ENCODE results near the gene AHDC1. TPM values are rescaled to one million over a fixed set of nuclear protein-coding genes. Genes with fewer than 3 reads are reported as not detected.
A peak's percentile ranks its signal among the peaks of the same experiment; 100 is the strongest.

Gene AHDC1
- total and polyA plus RNA-seq, 2 experiments from 2014 or later: 13.3 to 14.4 TPM

- WGBS (ENCODE audit: low lambda C conversion rate, missing lambda C conversion rate): 68% methylated on average over 4 of the region's 4 CpGs
- H3K9me3 ChIP-seq (ENCODE audit: low read depth): no peaks in the 10 kb centered on the region
- no peak for DNase-seq (ENCODE audit: low spot score)
- H3K9me2 ChIP-seq (replicated peaks; ENCODE audit: insufficient read depth): no peaks in the 10 kb centered on the region
- H3K4me2 ChIP-seq: peak overlapping the region; percentile 57
- no peak overlapping the region for H2AFZ ChIP-seq
- no peaks in the 10 kb centered on the region for H3K36me3 ChIP-seq (replicated peaks; ENCODE audit: insufficient read depth, low read depth)
- H3K79me2 ChIP-seq: peaks cover 96% of the 10 kb centered on the region
- TF ChIP-seq CTCF (IDR thresholded peaks at IDR 0.05; ENCODE audit: poor library complexity) (no peak), EZH2phosphoT487 (IDR thresholded peaks at IDR 0.05; ENCODE audit: low read depth, severe bottlenecking, unreplicated experiment) (no peak)
- H3K27ac ChIP-seq: peak overlapping the region; percentile 94
- peaks cover 98% of the 10 kb centered on the region for H3K4me1 ChIP-seq (ENCODE audit: insufficient read depth)
- H3K4me3 ChIP-seq: no peak overlapping the region
- H4K20me1 ChIP-seq (ENCODE audit: insufficient read depth, poor library complexity, severe bottlenecking): peaks cover 31% of the 10 kb centered on the region
- H3K27me3 ChIP-seq: no peaks in the 10 kb centered on the region
Measured at GRCh38 chr1:27563341-27563590, 40.7 kb downstream of the AHDC1 start.

- WGBS (ENCODE audit: low lambda C conversion rate, missing lambda C conversion rate): 74% methylated on average over 18 of the region's 18 CpGs
- peak overlapping the region; percentile 94 for H3K27ac ChIP-seq
- H3K9me2 ChIP-seq (replicated peaks; ENCODE audit: insufficient read depth): no peaks in the 10 kb centered on the region
- peak; percentile 7 for DNase-seq (ENCODE audit: low spot score)
- no peaks in the 10 kb centered on the region for H3K36me3 ChIP-seq (replicated peaks; ENCODE audit: insufficient read depth, low read depth)
- TF ChIP-seq EZH2 (IDR thresholded peaks at IDR 0.05; ENCODE audit: borderline replicate concordance): no peak
- no peak for TF ChIP-seq CTCF (IDR thresholded peaks at IDR 0.05; ENCODE audit: poor library complexity)
- TF ChIP-seq EZH2phosphoT487 (IDR thresholded peaks at IDR 0.05; ENCODE audit: low read depth, severe bottlenecking, unreplicated experiment): no peak
- no peaks in the 10 kb centered on the region for H3K27me3 ChIP-seq
- H3K4me3 ChIP-seq: no peak overlapping the region
- H3K4me1 ChIP-seq (ENCODE audit: insufficient read depth): peaks cover 99% of the 10 kb centered on the region
- H3K4me2 ChIP-seq: peak overlapping the region; percentile 65
- peaks cover 27% of the 10 kb centered on the region for H4K20me1 ChIP-seq (ENCODE audit: insufficient read depth, poor library complexity, severe bottlenecking)
- H3K79me2 ChIP-seq: peaks cover 93% of the 10 kb centered on the region
- H2AFZ ChIP-seq: no peak overlapping the region
- H3K9me3 ChIP-seq (ENCODE audit: low read depth): no peaks in the 10 kb centered on the region
Measured at GRCh38 chr1:27562534-27563340, 41.2 kb downstream of the AHDC1 start.

- no peaks in the 10 kb centered on the region for H3K36me3 ChIP-seq (replicated peaks; ENCODE audit: insufficient read depth, low read depth)
- H3K4me2 ChIP-seq: peak overlapping the region; percentile 65
- peaks cover 19% of the 10 kb centered on the region for H4K20me1 ChIP-seq (ENCODE audit: insufficient read depth, poor library complexity, severe bottlenecking)
Measured at GRCh38 chr1:27562021-27562420, 41.9 kb downstream of the AHDC1 start.

More at GRCh38 chr1:27562021-27562420, 41.9 kb downstream of the AHDC1 start:
- Histone ChIP-seq H3K4me1 (ENCODE audit: insufficient read depth) (peaks cover 97% of the 10 kb centered on the region), H3K27me3 (no peaks in the 10 kb centered on the region), H3K27ac (peak overlapping the region; percentile 94), H3K4me3 (no peak overlapping the region), H3K9me2 (replicated peaks; ENCODE audit: insufficient read depth) (no peaks in the 10 kb centered on the region), H3K79me2 (peaks cover 86% of the 10 kb centered on the region), H3K9me3 (ENCODE audit: low read depth) (no peaks in the 10 kb centered on the region), H2AFZ (no peak overlapping the region)
- WGBS (ENCODE audit: low lambda C conversion rate, missing lambda C conversion rate): 38% methylated on average over 15 of the region's 20 CpGs
- TF ChIP-seq CTCF (IDR thresholded peaks at IDR 0.05; ENCODE audit: poor library complexity) (no peak), EZH2phosphoT487 (IDR thresholded peaks at IDR 0.05; ENCODE audit: low read depth, severe bottlenecking, unreplicated experiment) (no peak), EZH2 (IDR thresholded peaks at IDR 0.05; ENCODE audit: borderline replicate concordance) (no peak)
- DNase-seq (ENCODE audit: low spot score): no peak
